GM21786 (cell line): ENCODE measurements around the gene COL4A1.

Experiments used
- ATAC-seq: cut with Tn5 transposase; IDR thresholded peaks from one replicate; pipeline ENCODE4 v1.9.1; 2021; ENCODE audit not compliant: unreplicated experiment

COL4A1 gene

GRCh38 chr13:110138700-110139036 is 168.3 kb downstream of the COL4A1 start:
- no peak for ATAC-seq

GRCh38 chr13:110138010-110138699 is 168.8 kb downstream of the COL4A1 start:
- peak; percentile 51 for ATAC-seq

GRCh38 chr13:110137680-110138009 is 169.3 kb downstream of the COL4A1 start:
- ATAC-seq, result peak; percentile 84

GRCh38 chr13:110136660-110137585 is 170.0 kb downstream of the COL4A1 start:
- ATAC-seq, result no peak

GRCh38 chr13:110135977-110136597 is 170.9 kb downstream of the COL4A1 start:
- no peak for ATAC-seq

GRCh38 chr13:110134801-110135200 is 172.2 kb downstream of the COL4A1 start:
- ATAC-seq, result no peak

- no peak for ATAC-seq
Observed at GRCh38 chr13:110133425-110134235, 173.3 kb downstream of the COL4A1 start.

- no peak for ATAC-seq
Observed at GRCh38 chr13:110132225-110132982, 174.6 kb downstream of the COL4A1 start.

- no peak for ATAC-seq
Observed at GRCh38 chr13:110131424-110131823, 175.5 kb downstream of the COL4A1 start.

- no peak for ATAC-seq
Observed at GRCh38 chr13:110130431-110130830, 176.5 kb downstream of the COL4A1 start.

- no peak for ATAC-seq
Observed at GRCh38 chr13:110129539-110130186, 177.3 kb downstream of the COL4A1 start.

- ATAC-seq, result no peak
Observed at GRCh38 chr13:110129076-110129475, 177.9 kb downstream of the COL4A1 start.

- no peak for ATAC-seq
Observed at GRCh38 chr13:110128546-110128945, 178.4 kb downstream of the COL4A1 start.

- ATAC-seq, result no peak
Observed at GRCh38 chr13:110127986-110128511, 178.9 kb downstream of the COL4A1 start.

GRCh38 chr13:110126391-110126961 is 180.5 kb downstream of the COL4A1 start:
- no peak for ATAC-seq

- no peak for ATAC-seq
Observed at GRCh38 chr13:110125613-110126272, 181.2 kb downstream of the COL4A1 start.

GRCh38 chr13:110125157-110125556 is 181.8 kb downstream of the COL4A1 start:
- no peak for ATAC-seq

- no peak for ATAC-seq
Observed at GRCh38 chr13:110124201-110124940, 182.6 kb downstream of the COL4A1 start.
